Measurements from ENCODE around the gene FBH1.
"Not testable (repeated sequence)": the region's sequence is repeated elsewhere in the genome, so short reads cannot be mapped to it uniquely, and the experiment has no call there.

FBH1 gene

DNA sequence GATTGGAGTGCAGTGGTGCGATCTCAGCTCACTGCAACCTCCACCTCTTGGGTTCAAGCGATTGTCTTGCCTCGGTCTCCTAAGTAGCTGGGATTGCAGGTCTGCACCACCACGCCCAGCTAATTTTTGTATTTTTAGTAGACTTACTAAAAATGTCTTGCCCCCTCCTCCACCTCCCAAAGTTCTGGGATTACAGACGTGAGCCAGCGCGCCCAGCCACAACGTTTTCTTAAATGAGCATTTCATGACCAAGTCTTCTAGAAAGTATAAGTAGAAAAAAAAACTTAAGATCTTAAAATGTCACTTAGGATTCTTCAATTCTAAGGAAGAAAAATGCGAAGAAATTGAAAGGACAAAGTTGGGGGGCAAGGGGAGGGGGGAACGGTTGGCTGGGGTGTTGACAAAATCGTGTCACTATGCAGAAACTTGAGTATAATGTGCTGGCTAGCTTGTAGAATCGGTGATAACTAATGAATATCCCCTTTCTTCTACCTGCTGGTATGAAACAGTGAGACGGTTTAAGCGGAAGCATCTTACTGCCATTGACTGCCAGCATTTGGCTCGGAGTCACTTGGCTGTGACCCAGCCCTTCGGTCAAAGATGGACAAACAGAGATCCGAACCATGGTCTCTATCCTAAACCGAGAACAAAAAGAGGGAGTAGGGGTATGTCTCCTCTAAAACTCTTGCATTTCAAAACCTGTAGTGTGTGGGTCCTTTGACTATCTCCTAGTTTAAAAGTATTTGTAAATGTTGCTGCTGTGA lies 12.7 kb downstream of the FBH1 start:
- DNase-seq (ENCODE audit: low read depth in 2 of 2, low spot score in 1 of 2), result no peak

GRCh38 chr10:5903563-5903962 lies 13.5 kb downstream of the FBH1 start:
- no peak for DNase-seq (ENCODE audit: low read depth in 2 of 2, low spot score in 1 of 2)

DNA sequence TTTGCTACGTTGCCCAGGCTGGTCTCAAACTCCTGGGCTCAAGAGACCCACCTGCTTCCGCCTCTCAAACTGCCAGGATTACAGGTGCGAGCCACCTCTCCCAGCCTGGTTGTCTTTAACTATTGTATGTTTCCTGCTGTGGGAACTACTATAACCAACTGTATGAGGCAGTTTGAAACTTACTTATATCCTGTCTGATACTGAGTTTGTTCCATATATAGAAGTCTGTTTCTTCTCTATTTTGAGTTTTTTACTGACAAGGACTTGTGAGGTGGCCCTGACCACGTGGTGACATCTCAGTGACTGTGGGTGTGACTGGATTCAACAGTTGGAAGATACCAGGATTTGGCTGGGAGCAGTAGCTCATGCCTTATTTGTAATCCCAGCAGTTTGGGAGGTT lies 14.2 kb downstream of the FBH1 start:
- DNase-seq (ENCODE audit: low read depth in 2 of 2, low spot score in 1 of 2), result no peak

GRCh38 chr10:5905854-5906507 lies 15.9 kb downstream of the FBH1 start:
- DNase-seq (ENCODE audit: low read depth in 2 of 2, low spot score in 1 of 2), result no peak

DNA sequence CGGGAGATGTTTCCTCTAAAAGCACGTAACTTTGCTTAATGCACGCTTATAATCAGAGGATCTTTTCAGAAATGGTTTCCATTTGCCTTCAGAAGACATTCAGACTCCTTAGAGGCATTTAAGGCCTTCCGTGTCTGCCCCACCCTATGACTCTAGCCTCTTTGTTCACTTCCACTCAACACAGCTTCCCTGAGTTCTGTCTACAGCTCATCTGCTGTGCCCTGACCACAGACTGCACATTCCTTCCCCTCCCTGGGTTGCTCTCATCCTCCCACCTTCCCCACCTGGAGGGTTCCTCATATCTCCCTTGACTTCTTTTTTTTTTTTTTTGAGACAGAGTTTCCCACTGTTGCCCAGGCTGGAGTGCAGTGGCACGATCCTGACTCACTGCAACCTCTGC lies 16.6 kb downstream of the FBH1 start:
- DNase-seq (ENCODE audit: low read depth in 2 of 2, low spot score in 1 of 2), result no peak

DNA sequence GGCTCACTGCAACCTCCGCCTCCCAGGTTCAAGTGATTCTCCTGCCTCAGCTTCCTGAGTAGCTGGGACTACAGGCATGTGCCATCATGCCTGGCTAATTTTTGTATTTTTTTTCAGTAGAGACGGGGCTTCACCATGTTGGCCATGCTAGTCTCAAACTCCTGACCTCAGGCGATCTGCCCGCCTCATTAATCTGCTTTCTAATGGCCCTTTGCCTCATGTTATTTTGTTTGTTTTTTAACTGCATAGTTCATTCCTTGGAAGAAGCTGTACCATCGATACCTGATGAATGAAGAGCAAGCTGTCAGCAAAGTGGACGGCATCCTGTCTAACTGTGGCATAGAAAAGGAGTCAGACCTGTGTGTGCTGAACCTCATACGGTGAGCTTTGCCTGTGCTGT lies 18.6 kb downstream of the FBH1 start:
- DNase-seq (ENCODE audit: low read depth in 2 of 2, low spot score in 1 of 2), result not testable (repeated sequence)

DNA sequence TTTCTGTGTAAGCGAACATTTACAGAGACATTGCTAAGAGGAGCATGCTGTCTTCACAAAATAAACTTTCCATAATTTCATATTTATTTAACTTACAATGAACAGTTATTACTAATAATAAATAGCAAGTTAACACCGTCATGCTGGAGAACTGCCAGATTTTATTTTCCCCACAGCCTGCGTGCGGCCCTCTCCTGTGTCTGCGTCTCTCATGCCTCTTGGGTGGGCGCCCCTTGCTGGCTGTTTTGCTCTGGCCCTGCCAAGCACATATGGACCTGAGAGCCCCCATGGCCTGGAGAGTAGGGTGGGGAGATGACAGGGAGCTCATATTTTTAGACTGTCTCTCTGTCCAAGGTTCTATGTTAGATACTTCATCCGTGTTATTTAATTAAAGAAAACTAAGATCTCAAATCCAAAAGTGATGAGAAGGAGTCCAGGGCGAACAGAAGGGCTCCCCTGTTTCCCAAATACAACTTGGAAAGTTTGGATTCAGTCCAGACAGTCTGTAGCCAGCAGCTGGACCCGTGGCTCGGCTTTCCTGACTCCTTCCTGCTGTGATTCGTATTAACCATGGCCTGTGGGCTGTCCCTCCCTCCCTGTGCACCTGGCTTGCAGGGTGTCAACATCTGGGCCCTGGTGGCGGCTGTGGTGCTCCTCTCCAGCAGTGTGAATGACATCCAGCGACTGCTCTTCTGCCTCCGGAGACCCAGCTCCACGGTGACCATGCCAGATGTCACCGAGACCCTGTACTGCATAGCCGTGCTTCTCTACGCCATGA lies 20.5 kb downstream of the FBH1 start:
- DNase-seq (ENCODE audit: low read depth in 2 of 2, low spot score in 1 of 2), result no peak

DNA sequence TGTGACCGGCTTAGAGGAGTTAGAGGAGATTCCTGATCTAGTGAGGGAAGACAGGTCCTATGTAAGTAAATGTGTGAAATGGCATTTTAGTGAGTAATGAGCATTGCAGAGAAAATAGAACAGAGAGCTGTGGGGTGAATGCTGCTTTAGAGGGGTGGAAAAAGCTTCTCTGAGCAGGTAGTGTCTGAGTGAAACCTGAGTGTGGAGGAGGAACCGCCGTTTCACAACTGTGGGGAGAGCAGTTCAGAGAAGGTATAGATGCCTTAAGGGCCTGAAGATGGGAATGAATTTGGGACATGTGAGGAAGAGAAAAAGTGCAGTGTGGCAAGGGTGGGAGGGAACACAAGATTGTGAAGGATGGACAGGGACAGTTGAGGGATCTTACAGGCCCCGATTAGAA lies 21.6 kb downstream of the FBH1 start:
- no peak for DNase-seq (ENCODE audit: low read depth in 2 of 2, low spot score in 1 of 2)

GRCh38 chr10:5913736-5914135 lies 23.7 kb downstream of the FBH1 start:
- DNase-seq (ENCODE audit: low read depth in 2 of 2, low spot score in 1 of 2), result no peak

- DNase-seq (ENCODE audit: low read depth in 2 of 2, low spot score in 1 of 2), result no peak
Measured at GRCh38 chr10:5915451-5915850, 25.4 kb downstream of the FBH1 start.

DNA sequence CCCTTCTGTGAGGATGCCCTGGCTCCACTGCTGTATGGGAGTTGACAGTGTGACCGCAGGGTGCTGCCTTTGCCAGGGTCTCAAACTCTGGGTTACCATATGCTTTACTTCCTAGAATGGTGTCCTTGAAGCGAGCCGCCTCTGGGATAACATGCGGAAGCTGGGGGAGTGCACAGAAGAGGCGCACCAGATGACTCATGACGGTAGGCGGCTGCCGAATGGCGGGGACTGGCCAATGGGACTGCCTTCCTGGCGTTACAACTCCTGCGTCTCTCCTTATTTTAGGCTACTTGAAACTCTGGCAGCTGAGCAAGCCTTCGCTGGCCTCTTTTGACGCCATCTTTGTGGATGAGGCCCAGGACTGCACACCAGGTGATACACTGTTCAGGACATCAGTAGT lies 27.3 kb downstream of the FBH1 start:
- DNase-seq (ENCODE audit: low read depth in 2 of 2, low spot score in 1 of 2), result no peak

- DNase-seq (ENCODE audit: low read depth in 2 of 2, low spot score in 1 of 2), result no peak
Measured at GRCh38 chr10:5918763-5919162, 28.7 kb downstream of the FBH1 start.

DNA sequence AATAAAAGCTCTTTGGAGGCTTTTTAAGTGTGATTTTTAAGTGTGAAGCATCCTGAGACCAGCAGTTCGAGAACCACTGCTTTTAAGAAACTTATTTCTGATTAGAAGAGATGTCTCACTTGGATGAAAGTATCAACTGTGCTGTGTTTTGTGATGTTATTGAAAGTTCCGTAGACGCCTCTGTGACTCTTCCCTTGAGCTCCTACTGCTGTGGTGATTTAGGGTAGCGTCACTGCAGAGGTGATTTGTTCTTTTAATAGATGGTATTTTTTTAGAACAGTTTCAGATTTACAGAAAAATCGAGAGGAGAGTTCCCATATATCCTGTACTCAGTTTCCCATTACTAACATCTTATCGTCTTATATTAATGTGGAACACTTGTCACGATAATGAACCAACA lies 29.5 kb downstream of the FBH1 start:
- no peak for DNase-seq (ENCODE audit: low read depth in 2 of 2, low spot score in 1 of 2)

DNA sequence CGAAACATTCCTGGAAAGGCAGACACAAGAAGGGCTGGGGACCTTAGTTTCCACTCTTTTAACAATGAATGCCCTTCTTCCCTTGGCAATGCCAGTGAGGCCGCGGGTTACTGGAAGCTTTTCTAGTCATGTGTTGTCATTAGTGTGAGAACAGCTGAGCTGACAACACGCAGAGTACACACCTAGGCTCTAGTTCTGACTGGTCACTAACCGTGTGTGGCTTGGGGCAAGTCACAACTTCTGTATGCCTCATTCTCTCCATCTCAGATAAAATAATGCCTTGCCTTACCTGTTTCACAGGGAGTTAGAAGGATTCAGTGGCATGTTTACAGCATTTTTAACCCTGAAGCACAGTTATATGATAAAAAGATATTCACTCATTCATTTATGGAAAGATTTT lies 31.7 kb downstream of the FBH1 start:
- no peak for DNase-seq (ENCODE audit: low read depth in 2 of 2, low spot score in 1 of 2)

- no peak for DNase-seq (ENCODE audit: low read depth in 2 of 2, low spot score in 1 of 2)
Measured at GRCh38 chr10:5924889-5925288, 34.8 kb downstream of the FBH1 start.

GRCh38 chr10:5927306-5927705 lies 37.3 kb downstream of the FBH1 start:
- no peak for DNase-seq (ENCODE audit: low read depth in 2 of 2, low spot score in 1 of 2)

DNA sequence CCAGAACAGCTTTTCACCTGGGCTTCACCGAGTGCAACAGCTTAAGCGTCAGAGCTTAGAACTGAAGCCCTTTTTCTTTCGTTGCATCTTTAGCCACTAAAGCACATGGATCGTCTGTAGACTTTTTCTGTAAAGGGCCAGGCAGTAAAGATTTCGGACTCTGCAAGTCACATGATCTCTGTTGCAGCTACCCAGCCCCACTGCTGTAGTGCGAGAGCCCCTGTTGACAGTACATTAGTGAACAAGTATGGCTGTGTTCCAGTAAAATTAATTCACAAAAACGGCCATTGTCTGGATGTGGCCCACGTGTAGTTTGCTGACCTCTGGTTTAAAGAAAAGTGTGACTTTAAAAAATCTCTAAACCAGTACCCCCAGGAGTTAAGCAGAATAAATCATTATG lies 39.4 kb downstream of the FBH1 start:
- DNase-seq (ENCODE audit: low read depth in 2 of 2, low spot score in 1 of 2), result no peak

- no peak for DNase-seq (ENCODE audit: low read depth in 2 of 2, low spot score in 1 of 2)
Measured at GRCh38 chr10:5930272-5930671, 40.2 kb downstream of the FBH1 start.

DNA sequence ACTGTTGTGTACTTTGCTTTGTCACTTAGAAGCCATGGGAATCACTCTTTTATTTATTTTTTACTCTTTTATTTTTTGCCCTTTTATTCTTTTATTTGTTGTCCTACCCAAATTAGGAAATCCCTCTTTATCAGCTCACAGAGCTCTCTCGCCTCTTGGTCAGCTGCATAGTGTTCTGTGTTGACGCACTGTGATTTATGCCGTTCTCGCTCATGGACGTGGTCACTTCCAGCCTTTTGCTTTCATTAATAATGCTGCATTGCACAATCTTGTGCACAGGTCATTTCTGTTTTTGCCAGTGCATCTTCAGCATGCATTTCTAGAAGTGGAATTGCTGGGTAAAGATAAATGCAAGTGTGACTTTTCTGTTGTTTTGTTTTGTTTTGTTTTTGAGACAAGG lies 42.3 kb downstream of the FBH1 start:
- DNase-seq (ENCODE audit: low read depth in 2 of 2, low spot score in 1 of 2), result no peak

DNA sequence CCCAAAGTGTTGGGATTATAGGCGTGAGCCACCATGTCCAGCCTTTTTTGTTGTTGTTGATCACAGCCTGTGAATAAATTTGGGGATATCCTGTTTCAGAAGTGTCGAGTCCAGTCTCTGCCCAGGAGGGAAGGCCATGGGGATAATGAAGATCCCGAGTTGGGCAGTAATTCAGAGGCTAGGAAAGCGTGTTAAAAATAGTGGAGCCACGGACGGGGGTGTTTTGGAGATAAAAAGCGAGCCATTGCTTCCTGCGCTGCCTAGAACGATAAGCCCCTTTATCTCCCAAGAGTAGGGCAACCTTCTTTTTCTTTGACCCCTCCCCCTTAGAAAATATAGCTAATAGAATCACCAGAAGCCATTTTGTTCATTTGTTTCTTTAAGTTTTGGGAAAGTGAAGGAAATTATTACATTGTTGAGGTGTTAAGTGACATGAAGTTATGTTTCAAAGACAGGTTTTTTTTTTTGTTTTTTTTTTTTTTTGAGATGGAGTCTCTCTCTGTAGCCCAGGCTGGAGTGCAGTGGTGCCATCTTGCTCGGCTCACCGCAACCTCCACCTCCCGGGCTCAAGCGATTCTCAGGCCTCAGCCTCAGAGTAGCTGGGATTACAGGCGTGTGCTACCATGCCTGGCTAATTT lies 44.0 kb downstream of the FBH1 start:
- DNase-seq (ENCODE audit: low read depth in 2 of 2, low spot score in 1 of 2), result no peak

DNA sequence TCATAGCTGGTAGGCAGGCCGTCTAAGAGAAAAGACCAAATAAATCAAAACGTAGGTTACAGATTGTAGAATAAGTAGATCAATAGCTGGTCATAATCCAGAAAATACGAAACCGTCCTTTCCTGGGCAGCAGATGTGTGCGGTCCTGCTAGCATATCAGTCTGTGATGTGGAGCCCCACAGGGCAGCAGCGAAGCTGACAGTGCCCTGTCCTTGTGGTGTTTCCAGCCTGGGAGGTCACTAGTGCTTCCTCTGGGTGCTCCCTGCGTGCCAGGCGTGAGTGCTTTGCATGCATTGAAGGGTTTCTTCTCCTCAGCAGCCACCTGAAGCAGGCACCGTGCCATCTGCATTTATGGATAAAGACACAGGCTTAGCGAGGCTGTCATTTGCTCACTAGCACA lies 45.6 kb downstream of the FBH1 start:
- DNase-seq (ENCODE audit: low read depth in 2 of 2, low spot score in 1 of 2), result no peak

GRCh38 chr10:5937016-5937415 lies 47.0 kb downstream of the FBH1 start:
- DNase-seq (ENCODE audit: low read depth in 2 of 2, low spot score in 1 of 2), result no peak

Data from stimulated activated CD8-positive, alpha-beta memory T cell treated with anti-CD3 and anti-CD28 coated beads, Interleukin-4, amount 100 ng/mL, for 1 hour (primary cell).